B cell (primary cell): ENCODE measurements around the gene NIN. TPM values are rescaled to one million over a fixed set of nuclear protein-coding genes. Genes with fewer than 3 reads are reported as not detected.

Experiments
- ATAC-seq: fragments of 200-7000 bp; cut with Tn5 transposase; one replicate; pipeline ENCODE4 v1.10.0; 2021; ENCODE audit warnings: low read depth, mild to moderate bottlenecking, moderate number of reproducible peaks, moderate library complexity
- CTCF ChIA-PET: fragments of 350-600 bp; sonication (Branson Sonifier 250); formaldehyde crosslinking; loops from one replicate; lab custom pipeline; 2021; ENCODE audit warnings: antibody characterized with exemption, inconsistent platforms; lab: Charles Lee
- POLR2A ChIA-PET: fragments of 350-600 bp; sonication (Branson Sonifier 250); formaldehyde crosslinking; loops from one replicate; lab custom pipeline; 2021; ENCODE audit warnings: antibody characterized with exemption; lab: Charles Lee
- DNase-seq: peaks from one replicate; pipeline ENCODE4 v3.0.0; 2013
- H2AFZ ChIP-seq: 2 replicates; pipeline ENCODE4 v1.6.1; 2012; ENCODE audit warnings: mild to moderate bottlenecking, low read depth, low read length; ENCODE audit not compliant: insufficient read depth, poor library complexity, severe bottlenecking
- H3K27ac ChIP-seq, 2 donors: 1 replicate in 1 of 2; 2 replicates in 1 of 2; pipeline ENCODE4 v1.5.1; 2012 to 2013; ENCODE audit warnings: low read length in 2 of 2, mild to moderate bottlenecking in 2 of 2, moderate library complexity in 1 of 2
- H3K27me3 ChIP-seq, 4 experiments: fragments of 200-600 bp in 1 of 4; sonication (generic) in 1 of 4; replicated peaks in 1 of 4; 1 replicate in 2 of 4; 2 replicates in 2 of 4; pipeline versions ENCODE4 v1.6.1 to v1.7.0; 2013 to 2016; ENCODE audit warnings: low read length in 3 of 4, mild to moderate bottlenecking in 2 of 4, mixed read lengths in 1 of 4, moderate library complexity in 1 of 4; ENCODE audit not compliant: insufficient read depth in 4 of 4, control insufficient read depth in 3 of 4; ENCODE audit errors: control extremely low read depth in 1 of 4
- H3K36me3 ChIP-seq, 2 experiments: replicated peaks in 1 of 2; 1 replicate in 1 of 2; 2 replicates in 1 of 2; pipeline versions ENCODE4 v1.6.1 to v1.7.1; 2013; ENCODE audit warnings: low read length in 1 of 2; ENCODE audit not compliant: insufficient read depth in 2 of 2, control insufficient read depth in 1 of 2; ENCODE audit errors: control extremely low read depth in 1 of 2, extremely low read depth in 1 of 2
- H3K4me1 ChIP-seq, 2 donors: fragments of 200-600 bp in 1 of 2; sonication (generic) in 1 of 2; 1 replicate in 1 of 2; 2 replicates in 1 of 2; pipeline versions ENCODE4 v1.5.1 to v1.6.1; 2013 to 2017; ENCODE audit warnings: low read length in 2 of 2; ENCODE audit not compliant: control insufficient read depth in 2 of 2, insufficient read depth in 2 of 2
- H3K4me2 ChIP-seq: replicated peaks from 2 replicates; pipeline ENCODE3; 2012; ENCODE audit warnings: mild to moderate bottlenecking, low read depth, low read length; ENCODE audit not compliant: poor library complexity, severe bottlenecking
- H3K4me3 ChIP-seq, 5 experiments: fragments of 200-600 bp in 1 of 5; sonication (generic) in 1 of 5; 1 replicate in 3 of 5; 2 replicates in 2 of 5; pipeline versions ENCODE4 v1.5.1 to v1.7.0; 2011 to 2016; ENCODE audit warnings: low read length in 4 of 5, mild to moderate bottlenecking in 4 of 5, low read depth in 2 of 5, control low read depth in 1 of 5, moderate library complexity in 1 of 5; ENCODE audit not compliant: insufficient read depth in 1 of 5; ENCODE audit errors: control extremely low read depth in 1 of 5, extremely low read depth in 1 of 5
- H3K79me2 ChIP-seq: fragments of 200-600 bp; sonication (generic); one replicate; pipeline ENCODE4 v1.6.0; 2016; ENCODE audit warnings: low read length; ENCODE audit not compliant: control insufficient read depth, insufficient read depth
- H3K9ac ChIP-seq: fragments of 200-600 bp; sonication (generic); 2 replicates; pipeline ENCODE4 v1.6.1; 2017; ENCODE audit warnings: mild to moderate bottlenecking, low read length, moderate library complexity
- H3K9me3 ChIP-seq, 3 donors: one replicate each; pipeline versions ENCODE4 v1.6.1 to v1.7.1; 2013; ENCODE audit warnings: low read length in 2 of 3; ENCODE audit not compliant: control insufficient read depth in 2 of 3, insufficient read depth in 1 of 3; ENCODE audit errors: control extremely low read depth in 1 of 3
- H4K20me1 ChIP-seq: 2 replicates; pipeline ENCODE4 v1.6.0; 2012; ENCODE audit warnings: mild to moderate bottlenecking, low read length; ENCODE audit not compliant: insufficient read depth, control insufficient read depth, poor library complexity, severe bottlenecking
- H3K27ac Mint-ChIP-seq: one replicate; pipeline ENCODE4 v1.8.0; 2021; ENCODE audit warnings: mixed read lengths
- H3K27me3 Mint-ChIP-seq: one replicate; pipeline ENCODE4 v1.8.0; 2021; ENCODE audit warnings: mixed read lengths
- H3K4me1 Mint-ChIP-seq: one replicate; pipeline ENCODE4 v1.8.0; 2021; ENCODE audit warnings: mixed read lengths
- H3K4me3 Mint-ChIP-seq: one replicate; pipeline ENCODE4 v1.8.0; 2021; ENCODE audit warnings: mixed read lengths
- H3K9me3 Mint-ChIP-seq: one replicate; pipeline ENCODE4 v1.8.0; 2022; ENCODE audit warnings: mixed read lengths; ENCODE audit not compliant: insufficient read depth
- CTCF ChIP-seq: fragments of 200-600 bp; IDR thresholded peaks from one replicate; pipeline ENCODE4 v1.8.0; 2022; ENCODE audit warnings: antibody characterized with exemption, mild to moderate bottlenecking
- EZH2 ChIP-seq: IDR thresholded peaks from 2 replicates; pipeline ENCODE4 v1.6.1; 2012; ENCODE audit warnings: borderline replicate concordance, low read depth, mild to moderate bottlenecking, moderate library complexity, low read length; ENCODE audit not compliant: insufficient read depth, poor library complexity, severe bottlenecking
- WGBS: methylation state at CpG from one replicate; pipeline ENCODE4 v1.1.5; 2013; ENCODE audit warnings: missing lambda C conversion rate; ENCODE audit not compliant: insufficient coverage; 5-methylcytosine and 5-hydroxymethylcytosine counted together
- intact Hi-C: fragments of 100-400 bp; cut with micrococcal nuclease; formaldehyde crosslinking; loops from one replicate; pipeline ENCODE4 v1.10.0; 2022
- polyA plus RNA-seq: library from polyadenylated mRNA; depleted of rRNA; stranded (reverse); fragments of >200 nt; gene quantifications from 2 replicates; pipeline ENCODE4 v1.2.3, GENCODE V29; 2012
- total RNA-seq, 2 donors: library from RNA; stranded (reverse); fragments of 120-200 nt in 1 of 2; gene quantifications; 1 replicate in 1 of 2; 2 replicates in 1 of 2; pipeline versions ENCODE4 v1.2.3 to v1.2.4, GENCODE V29; 2013 to 2022

NIN gene
- total and polyA plus RNA-seq, 2 donors (not counting 1 experiment from before 2014, with no cell fraction given), result 25.4 to 219 TPM

- CTCF ChIA-PET, result interaction anchor here (0.8 to 16.8 kb wide), 3 partner anchors 24 to 62 kb away, joined by 3 to 165 read pairs (median 14); no protein-coding TSS in a partner anchor
- H3K27ac ChIP-seq, result no peak overlapping the region
- no peaks in the 10 kb centered on the region for H3K9me3 ChIP-seq
- Mint-ChIP-seq H3K9me3 (no peaks in the 10 kb centered on the region), H3K27ac (peak overlapping the region; percentile 53), H3K4me3 (peak overlapping the region; percentile 2), H3K4me1 (peaks cover 74% of the 10 kb centered on the region), H3K27me3 (no peaks in the 10 kb centered on the region)
- H3K4me2 ChIP-seq, result peak overlapping the region; percentile 38
- H3K4me3 ChIP-seq, result no peak overlapping the region
- POLR2A ChIA-PET, result no interaction called here
- peaks cover 94% of the 10 kb centered on the region for H3K79me2 ChIP-seq
- no peak overlapping the region for H2AFZ ChIP-seq
- ATAC-seq (peak; percentile 78), DNase-seq (peak; percentile 69)
- TF ChIP-seq EZH2 (no peak), CTCF (no peak)
- intact Hi-C loops, result loop anchor here (1.0 kb wide), 1 partner anchor 8 kb away; no protein-coding TSS in a partner anchor
- peaks cover 56 to 64% of the 10 kb centered on the region in 2 donors for H3K4me1 ChIP-seq
- peaks cover 22% of the 10 kb centered on the region for H4K20me1 ChIP-seq
- H3K36me3 ChIP-seq, result peaks cover 2 to 19% of the 10 kb centered on the region in 2 experiments
- no peak overlapping the region for H3K9ac ChIP-seq
- WGBS, result 0% methylated on average over 2 of the region's 2 CpGs
- no peaks in the 10 kb centered on the region for H3K27me3 ChIP-seq
Measured at GRCh38 chr14:50798048-50798421, 32.9 kb downstream of the NIN start.

DNA sequence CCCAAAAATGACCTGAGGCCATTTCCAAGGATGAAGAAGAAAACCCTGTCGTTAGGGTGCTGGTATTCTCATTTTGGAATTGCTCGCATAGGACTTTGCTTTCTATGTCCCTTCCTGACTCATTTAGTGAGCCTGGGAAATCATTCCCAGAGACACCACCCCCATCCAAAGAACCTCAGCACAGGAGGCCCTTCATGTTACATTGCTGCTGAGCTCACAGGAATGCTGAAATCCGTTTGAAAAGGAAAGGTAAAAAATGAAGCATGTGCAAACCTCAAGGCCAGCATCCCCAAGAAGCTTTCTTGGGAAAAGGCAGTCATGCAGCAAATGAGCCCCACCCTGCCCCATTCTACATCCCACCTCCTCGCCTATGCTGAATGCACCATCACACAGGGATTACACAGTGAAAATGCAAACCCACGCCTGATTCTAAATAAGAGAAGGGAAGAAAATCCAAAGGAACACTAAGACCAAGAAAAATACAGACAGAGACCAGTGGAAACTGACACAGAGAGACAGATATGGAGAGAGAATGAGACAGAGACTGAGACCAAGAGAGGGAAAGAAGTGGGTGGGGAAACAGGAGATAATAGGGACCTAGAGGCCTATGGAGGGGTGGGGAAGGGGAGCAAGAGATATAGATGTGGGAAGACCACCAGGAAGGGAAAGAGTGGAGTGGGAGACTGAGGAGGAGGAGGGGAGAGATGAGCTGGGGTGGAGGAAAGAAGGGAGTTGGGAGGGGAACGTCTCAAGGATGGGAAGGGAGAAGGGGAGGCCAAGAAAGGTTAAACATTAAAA lies 33.5 kb downstream of the NIN start:
- CTCF ChIA-PET, result interaction anchor here (1.1 to 16.8 kb wide), 5 partner anchors 12 to 63 kb away, joined by 3 to 165 read pairs (median 4); no protein-coding TSS in a partner anchor
- TF ChIP-seq EZH2 (no peak), CTCF (no peak)
- Histone ChIP-seq H3K79me2 (peaks cover 94% of the 10 kb centered on the region), H4K20me1 (peaks cover 19% of the 10 kb centered on the region), H3K9ac (no peak overlapping the region), H3K4me3 (no peak overlapping the region), H3K9me3 (no peaks in the 10 kb centered on the region), H3K36me3 (peaks cover 2 to 22% of the 10 kb centered on the region in 2 experiments), H3K27me3 (no peaks in the 10 kb centered on the region), H2AFZ (no peak overlapping the region), H3K27ac (no peak overlapping the region), H3K4me1 (peaks cover 62 to 70% of the 10 kb centered on the region in 2 donors), H3K4me2 (peak overlapping the region; percentile 38)
- H3K27me3 Mint-ChIP-seq, result no peaks in the 10 kb centered on the region
- peak overlapping the region; percentile 2 for H3K4me3 Mint-ChIP-seq
- ATAC-seq (no peak), DNase-seq (no peak)
- intact Hi-C loops, result loop anchor here (1.0 kb wide), 1 partner anchor 7 kb away; no protein-coding TSS in a partner anchor
- peak overlapping the region; percentile 53 for H3K27ac Mint-ChIP-seq
- no peaks in the 10 kb centered on the region for H3K9me3 Mint-ChIP-seq
- POLR2A ChIA-PET, result interaction anchor here (1.4 kb wide), 1 partner anchor 25 kb away, joined by 7 read pairs; no protein-coding TSS in a partner anchor
- 95% methylated on average over 3 of the region's 6 CpGs for WGBS
- H3K4me1 Mint-ChIP-seq, result peaks cover 76% of the 10 kb centered on the region
